NOMO-1 (cell line): Measurements from ENCODE around the gene WWOX.
"Not testable (repeated sequence)": the region's sequence is repeated elsewhere in the genome, so short reads cannot be mapped to it uniquely, and the experiment has no call there.

Experiments
- DNase-seq, 2 experiments: peaks; one replicate each; lab custom pipeline; 2025; ENCODE audit not compliant: unreplicated experiment in 2 of 2; lab: John Stamatoyannopoulos, UW

The WWOX gene

DNA sequence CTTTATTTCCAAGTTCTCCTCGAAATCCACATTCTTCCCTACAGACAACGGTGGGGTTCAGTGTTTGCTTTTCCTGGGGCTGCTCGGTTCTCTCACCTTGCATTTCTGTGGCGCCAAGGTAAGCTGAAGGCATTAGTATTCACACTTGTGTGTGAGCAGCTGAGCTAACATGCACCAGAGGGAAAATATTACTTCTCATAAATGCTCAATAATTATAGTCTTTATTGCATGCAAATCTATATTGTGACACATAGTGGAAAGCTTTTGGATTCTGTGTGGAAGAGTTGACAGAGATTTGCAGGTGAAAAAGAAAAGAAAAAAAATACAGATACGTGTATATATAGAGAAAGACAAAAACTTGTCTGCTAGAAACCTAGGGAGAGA, 1089.3 kb downstream of the WWOX start:
- no peak for DNase-seq

GRCh38 chr16:79190542-79190941, 1091.1 kb downstream of the WWOX start:
- DNase-seq, result no peak

DNA sequence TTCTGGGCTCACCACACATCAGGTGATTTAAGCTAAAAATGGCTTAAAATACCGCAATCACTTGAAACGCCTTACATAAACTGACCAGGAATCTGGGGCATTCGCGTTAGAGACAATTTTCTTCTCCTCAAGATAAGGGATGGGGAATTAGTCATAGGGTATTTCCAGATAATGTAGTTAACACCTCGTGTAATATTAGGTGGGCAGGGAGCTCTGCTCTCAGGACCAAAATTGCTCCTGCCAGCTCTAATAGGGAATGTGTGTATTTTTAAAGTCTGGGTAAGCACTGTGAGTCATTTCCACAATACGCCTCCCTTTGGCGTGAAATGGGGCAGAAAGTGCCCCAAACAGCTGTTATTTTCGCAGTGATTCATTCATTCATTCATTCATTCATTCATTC, 1092.5 kb downstream of the WWOX start:
- no peak for DNase-seq

DNA sequence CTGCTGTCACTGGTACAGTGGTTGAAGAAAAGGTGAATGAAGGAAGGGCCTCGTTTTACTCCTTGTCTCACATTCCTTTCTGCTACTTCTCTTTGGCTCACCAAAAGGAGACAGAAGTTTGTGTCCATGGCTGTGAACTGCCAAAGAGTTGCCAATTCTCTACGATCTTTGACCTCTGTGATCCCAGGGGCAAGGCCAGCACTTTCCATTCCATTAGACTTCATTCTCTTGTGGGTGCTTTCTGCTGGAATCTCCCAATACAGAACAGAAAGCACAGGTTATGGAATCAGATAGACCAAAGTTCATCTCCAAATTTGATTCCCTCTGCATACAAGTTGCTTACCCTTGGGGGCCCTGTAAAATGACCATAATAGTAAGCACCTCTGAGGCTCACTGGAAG, 1093.5 kb downstream of the WWOX start:
- no peak for DNase-seq

DNA sequence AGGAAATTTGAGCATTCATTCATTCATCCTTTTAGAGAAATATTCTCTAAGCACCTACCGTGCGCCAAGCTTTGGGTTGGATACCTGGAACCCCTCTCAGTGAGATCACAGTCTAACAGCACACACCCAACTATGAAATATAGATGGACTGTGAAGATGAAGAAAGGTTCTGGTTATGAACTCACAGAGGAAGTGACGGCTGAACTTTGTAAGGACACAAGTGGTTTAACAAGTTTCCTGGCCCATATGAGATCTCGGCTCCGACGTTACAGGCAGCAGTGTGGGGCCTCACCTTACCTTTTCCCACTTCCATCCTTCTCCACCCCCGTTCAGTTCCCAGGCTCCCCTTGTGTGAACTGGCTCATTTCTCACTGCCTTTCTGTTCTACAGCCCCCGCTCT, 1094.8 kb downstream of the WWOX start:
- DNase-seq, result no peak

- DNase-seq, result peak in 1 of 2 experiments; percentile 17
Measured at GRCh38 chr16:79195938-79196337, 1096.5 kb downstream of the WWOX start.

DNA sequence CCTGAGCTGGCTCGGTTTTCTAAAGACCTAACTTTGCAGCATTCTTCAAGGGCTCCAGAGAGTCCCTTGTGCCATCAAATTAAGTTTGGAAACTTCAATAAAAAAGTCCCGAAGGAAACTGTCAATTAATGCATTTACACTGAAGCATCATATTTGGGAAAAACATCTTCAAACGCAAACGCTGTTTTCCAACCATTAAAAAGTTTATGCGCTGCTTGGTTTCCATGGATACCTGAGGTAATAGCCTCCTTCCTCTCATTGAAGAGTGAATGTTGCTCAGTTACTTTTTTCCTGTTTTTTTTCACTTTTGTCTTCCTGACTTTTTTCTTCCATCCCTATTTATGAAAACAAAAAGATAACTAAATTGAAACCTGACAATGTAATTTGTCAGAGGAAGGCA, 1102.0 kb downstream of the WWOX start:
- DNase-seq, result no peak

DNA sequence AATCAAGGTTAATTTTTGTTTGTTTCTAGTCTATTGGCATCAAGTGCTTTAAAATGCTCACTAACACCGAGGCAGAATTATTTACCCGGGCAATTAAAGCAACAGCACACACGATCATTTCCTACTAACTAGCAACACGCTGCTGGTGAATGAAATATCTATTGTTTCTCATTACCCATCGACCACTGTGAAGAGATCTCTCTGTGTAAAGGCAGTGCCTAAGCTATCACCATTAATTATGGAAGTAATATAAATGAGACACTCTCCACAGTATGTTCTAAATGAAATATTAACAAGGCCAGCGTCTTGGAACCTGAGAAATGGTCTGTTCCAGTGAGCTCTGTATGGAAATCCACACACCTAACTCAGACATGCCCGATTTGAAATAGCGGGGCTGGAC, 1103.5 kb downstream of the WWOX start:
- DNase-seq, result no peak

DNA sequence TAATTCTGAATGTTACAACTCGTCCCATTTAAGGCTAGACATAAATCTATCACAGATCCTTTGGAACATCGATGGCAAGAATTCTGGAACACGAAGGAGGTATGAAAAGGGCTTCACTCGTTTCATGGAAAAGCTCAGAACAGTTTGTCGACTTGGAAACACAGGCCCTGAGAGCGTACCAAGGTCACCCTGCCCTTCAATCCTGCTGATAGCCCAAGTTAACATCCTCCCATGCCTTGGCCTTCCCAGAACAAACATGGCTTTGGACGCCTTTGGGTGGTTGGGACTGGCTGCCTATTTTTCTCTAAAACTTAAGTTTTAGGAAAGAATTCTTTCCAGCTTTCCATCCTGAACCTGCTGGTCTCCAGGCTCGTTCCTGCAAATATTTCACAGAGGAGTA, 1105.0 kb downstream of the WWOX start:
- DNase-seq, result no peak

DNA sequence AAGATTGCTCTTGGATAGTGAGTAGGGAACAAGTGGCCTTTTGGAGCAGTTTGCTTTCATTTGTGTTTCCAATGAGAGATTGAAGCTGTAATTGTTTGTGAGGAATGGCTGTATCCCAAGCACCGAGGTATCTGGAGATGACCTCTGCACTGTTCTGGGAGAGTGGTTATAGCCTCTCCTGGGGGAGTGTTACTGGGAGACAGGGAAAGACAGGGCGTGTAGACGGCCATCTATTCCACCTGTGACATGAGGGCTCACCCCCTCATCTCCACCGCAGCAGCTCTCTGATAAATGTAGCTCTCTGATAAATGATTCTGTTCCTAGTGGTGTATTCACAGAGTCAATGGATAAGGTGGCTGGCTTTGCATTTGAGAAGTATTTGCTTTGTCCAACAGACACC, 1107.4 kb downstream of the WWOX start:
- DNase-seq, result no peak

DNA sequence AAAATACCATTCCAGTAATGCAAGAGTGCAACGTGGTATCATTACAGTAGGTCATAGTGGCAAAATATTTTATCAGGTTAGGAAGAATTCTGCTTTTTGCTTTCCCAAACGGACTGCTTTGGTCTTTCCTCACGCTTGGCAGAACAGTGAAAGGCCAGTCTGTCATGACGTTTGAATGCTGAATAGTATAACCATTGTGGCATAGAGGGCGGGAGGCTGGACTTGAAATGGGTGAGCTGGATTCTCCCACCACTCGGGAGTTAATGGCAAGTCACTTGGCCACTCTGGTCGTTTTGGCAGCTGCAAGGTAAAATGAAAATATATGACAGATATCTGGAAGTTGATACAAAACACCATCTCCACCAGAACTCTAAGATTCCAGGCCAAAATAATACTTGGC, 1109.9 kb downstream of the WWOX start:
- DNase-seq, result no peak

DNA sequence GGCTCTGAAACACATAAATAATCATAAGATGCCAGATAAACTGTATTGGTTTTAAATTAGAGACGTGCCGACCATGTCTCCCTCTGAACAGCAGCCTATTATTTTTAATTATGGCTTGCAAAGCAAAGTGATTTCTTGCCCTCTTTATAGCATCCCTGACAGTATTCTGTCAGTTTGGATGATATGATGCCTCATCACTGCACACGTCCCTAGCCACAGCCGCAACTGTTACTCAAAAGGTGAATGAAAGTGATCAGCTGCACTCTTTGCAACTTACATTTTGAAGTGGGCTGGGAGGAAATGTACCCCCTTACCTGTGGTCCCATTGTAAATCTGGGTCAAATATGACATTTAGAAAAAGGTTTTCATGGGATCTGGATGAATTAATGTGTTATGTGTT, 1111.2 kb downstream of the WWOX start:
- DNase-seq, result no peak

DNA sequence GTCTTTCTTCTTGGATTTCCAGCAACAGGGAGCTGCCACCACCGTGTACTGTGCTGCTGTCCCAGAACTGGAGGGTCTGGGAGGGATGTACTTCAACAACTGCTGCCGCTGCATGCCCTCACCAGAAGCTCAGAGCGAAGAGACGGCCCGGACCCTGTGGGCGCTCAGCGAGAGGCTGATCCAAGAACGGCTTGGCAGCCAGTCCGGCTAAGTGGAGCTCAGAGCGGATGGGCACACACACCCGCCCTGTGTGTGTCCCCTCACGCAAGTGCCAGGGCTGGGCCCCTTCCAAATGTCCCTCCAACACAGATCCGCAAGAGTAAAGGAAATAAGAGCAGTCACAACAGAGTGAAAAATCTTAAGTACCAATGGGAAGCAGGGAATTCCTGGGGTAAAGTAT, 1112.1 kb downstream of the WWOX start:
- DNase-seq, result no peak

GRCh38 chr16:79212114-79212791, 1112.8 kb downstream of the WWOX start:
- no peak for DNase-seq

DNA sequence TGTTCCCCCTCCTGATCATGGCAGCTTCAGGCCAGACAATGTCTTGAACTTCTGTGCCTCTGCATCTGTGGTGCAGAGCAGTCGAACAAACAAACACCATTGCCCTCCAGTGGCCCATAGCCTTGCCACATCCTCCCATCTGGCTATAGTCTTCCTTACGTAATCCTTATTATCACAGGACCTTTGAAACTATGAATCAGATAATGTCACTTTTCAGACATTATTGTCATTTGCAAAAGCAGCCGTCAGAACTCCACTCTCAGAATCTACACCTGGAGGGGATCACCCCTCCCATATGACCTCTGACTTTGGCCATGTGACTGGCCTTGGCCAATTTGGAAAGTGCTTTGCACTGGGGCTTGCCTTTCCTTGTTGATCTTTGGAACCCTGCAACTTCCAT, 1113.8 kb downstream of the WWOX start:
- DNase-seq, result peak; percentile 3 to 51

GRCh38 chr16:79215289-79215688, 1115.8 kb downstream of the WWOX start:
- DNase-seq, result no peak

DNA sequence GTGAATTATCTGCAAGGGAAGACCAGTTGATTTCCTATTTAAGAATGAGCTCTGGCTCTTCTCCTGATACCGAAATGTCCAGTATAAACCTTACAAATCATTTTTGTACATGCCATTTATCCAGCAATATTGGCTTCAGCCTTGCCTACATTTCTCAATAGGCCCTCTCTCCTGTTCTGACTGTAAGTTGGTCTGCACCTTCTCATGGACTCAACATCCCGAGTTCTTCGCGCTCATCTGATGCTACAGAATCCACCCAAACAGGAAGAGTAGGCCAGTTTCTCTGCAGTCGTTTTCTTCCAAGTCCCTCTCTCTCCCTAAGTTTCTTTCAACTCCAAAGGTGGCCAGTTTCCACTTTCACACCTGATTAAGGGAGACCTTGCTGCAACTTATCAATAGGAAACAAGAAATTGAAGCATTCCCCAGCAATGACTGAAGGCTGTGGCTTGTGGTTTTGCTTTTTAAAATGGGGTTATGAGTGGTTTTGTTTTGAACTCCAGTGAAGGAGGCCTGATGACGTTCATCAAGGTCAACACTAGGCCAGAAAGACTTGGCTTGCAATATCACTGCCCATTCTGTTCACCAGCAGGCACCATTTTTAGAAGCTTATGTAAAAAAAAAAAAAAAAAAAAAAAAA, 1118.0 kb downstream of the WWOX start:
- no peak for DNase-seq

DNA sequence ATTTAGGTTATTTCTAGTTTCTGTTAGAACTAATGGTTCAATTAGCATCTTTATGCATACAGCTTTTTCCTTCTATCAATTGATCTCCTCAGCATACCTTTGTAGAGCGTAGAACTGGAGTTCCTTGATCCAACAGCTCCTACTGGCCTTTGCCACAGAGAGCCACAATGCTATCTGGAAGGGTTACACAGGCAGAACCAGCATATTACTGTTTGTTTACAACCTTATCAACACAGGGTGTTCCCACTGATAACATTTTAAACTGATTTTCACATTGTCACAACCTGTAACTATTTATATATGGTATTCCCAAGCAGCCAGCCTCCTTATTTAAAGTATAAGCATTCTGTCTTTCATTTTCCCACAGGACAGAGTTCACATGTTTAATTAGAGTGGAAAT, 1118.9 kb downstream of the WWOX start:
- no peak for DNase-seq

- DNase-seq, result not testable (repeated sequence)
Measured at GRCh38 chr16:79225994-79226393, 1126.5 kb downstream of the WWOX start.

- DNase-seq, result no peak
Measured at GRCh38 chr16:79229361-79229760, 1129.9 kb downstream of the WWOX start.

DNA sequence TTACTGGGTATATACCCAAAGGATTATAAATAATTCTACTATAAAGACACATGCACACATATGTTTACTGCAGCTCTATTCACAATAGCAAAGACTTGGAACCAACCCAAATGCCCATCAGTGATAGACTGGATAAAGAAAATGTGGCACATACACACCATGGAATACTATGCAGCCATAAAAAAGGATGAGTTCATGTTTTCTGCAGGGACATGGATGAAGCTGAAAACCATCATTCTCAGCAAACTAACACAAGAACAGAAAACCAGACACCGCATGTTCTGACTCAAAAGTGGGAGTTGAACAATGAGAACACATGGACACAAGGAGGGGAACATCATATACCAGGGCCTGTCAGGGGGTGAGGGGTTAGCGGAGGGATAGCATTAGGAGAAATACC, 1146.2 kb downstream of the WWOX start:
- DNase-seq, result not testable (repeated sequence)

- DNase-seq, result no peak
Measured at GRCh38 chr16:79247386-79247785, 1147.9 kb downstream of the WWOX start.

GRCh38 chr16:79248351-79248750, 1148.9 kb downstream of the WWOX start:
- no peak for DNase-seq
